HCT116 (cell line): Measurements from ENCODE around the gene MDFIC. TPM values are rescaled to one million over a fixed set of nuclear protein-coding genes. Genes with fewer than 3 reads are reported as not detected.

Experiments
- ATAC-seq: fragments of 200-7000 bp; cut with Tn5 transposase; 2 replicates; pipeline ENCODE4 v1.9.1; 2020; ENCODE audit warnings: mild to moderate bottlenecking, moderate library complexity
- BruUV-seq: library from RNA; stranded (reverse); fragments of 400-500 nt; replicated peaks from 2 replicates; lab custom pipeline; 2021; lab: Mats Ljungman, UMichigan
- CTCF ChIA-PET: fragments of 300-600 bp; sonication (Branson Sonifier 250); formaldehyde crosslinking; loops from one replicate; lab custom pipeline; 2021; ENCODE audit warnings: antibody characterized with exemption; lab: Charles Lee
- POLR2A ChIA-PET: fragments of 300-600, 350-600 bp; sonication (Branson Sonifier 250); formaldehyde crosslinking; loops from one replicate; lab custom pipeline; 2021; ENCODE audit warnings: antibody characterized with exemption; lab: Charles Lee
- RAD21 ChIA-PET, 2 experiments: fragments of 300-600 bp; sonication (Branson Sonifier 250); formaldehyde crosslinking; loops; one replicate each; lab custom pipeline; 2023; ENCODE audit warnings: low total read pairs in 2 of 2; ENCODE audit not compliant: uncharacterized antibody in 2 of 2, unreplicated experiment in 2 of 2, low non-redundant PET in 1 of 2; lab: Charles Lee
- DNase-seq: peaks from one replicate; pipeline ENCODE4 v3.0.0-alpha.2; 2010; ENCODE audit warnings: low read depth, low spot score
- H2AFZ ChIP-seq: fragments of 200-600 bp; shearing (Covaris generic), sonication (generic); 2 replicates; pipeline ENCODE4 v1.6.1; 2017; ENCODE audit warnings: low read depth, mixed run types, mixed read lengths, antibody characterized with exemption, low read length; ENCODE audit not compliant: poor library complexity, severe bottlenecking
- H3K27ac ChIP-seq: 2 replicates; pipeline ENCODE4 v1.5.1; 2012; ENCODE audit warnings: low read depth, low read length
- H3K27me3 ChIP-seq: fragments of 200-600 bp; sonication (generic); 2 replicates; pipeline ENCODE4 v1.6.1; 2016; ENCODE audit warnings: mixed run types, low read length, mixed read lengths; ENCODE audit not compliant: insufficient read depth
- H3K36me3 ChIP-seq, 2 experiments: fragments of 200-500 bp in 1 of 2; fragments of 200-600 bp in 1 of 2; sonication (Bioruptor generic) in 1 of 2; sonication (generic) in 1 of 2; 2 replicates each; pipeline versions ENCODE4 v1.5.1 to v1.6.1; 2014 to 2016; ENCODE audit warnings: low read length in 2 of 2, inconsistent platforms in 1 of 2, mixed read lengths in 1 of 2, mixed run types in 1 of 2; ENCODE audit not compliant: insufficient read depth in 2 of 2, control insufficient read depth in 1 of 2
- H3K4me1 ChIP-seq, 2 experiments: fragments of 200-600 bp in 1 of 2; sonication (generic) in 1 of 2; 2 replicates each; pipeline versions ENCODE4 v1.5.1 to v1.6.1; 2012 to 2017; ENCODE audit warnings: low read length in 2 of 2, inconsistent platforms in 1 of 2, mild to moderate bottlenecking in 1 of 2, mixed read lengths in 1 of 2, mixed run types in 1 of 2, moderate library complexity in 1 of 2; ENCODE audit not compliant: insufficient read depth in 2 of 2, control insufficient read depth in 1 of 2
- H3K4me2 ChIP-seq: fragments of 200-600 bp; sonication (generic); 2 replicates; pipeline ENCODE4 v1.6.1; 2017; ENCODE audit warnings: mixed run types, low read length, mixed read lengths
- H3K4me3 ChIP-seq, 2 experiments: fragments of 200-600 bp in 1 of 2; sonication (generic) in 1 of 2; replicated peaks in 1 of 2; 2 replicates each; pipeline ENCODE4 v1.5.1; 2011 to 2016; ENCODE audit warnings: low read length in 2 of 2, control low read depth in 1 of 2, low read depth in 1 of 2, mild to moderate bottlenecking in 1 of 2, mixed read lengths in 1 of 2, mixed run types in 1 of 2
- H3K79me2 ChIP-seq: fragments of 200-600 bp; sonication (generic); 2 replicates; pipeline ENCODE4 v1.6.1; 2017; ENCODE audit warnings: mild to moderate bottlenecking, mixed run types, low read length, moderate library complexity, mixed read lengths; ENCODE audit not compliant: insufficient read depth
- H3K9ac ChIP-seq: fragments of 200-600 bp; sonication (generic); 2 replicates; pipeline ENCODE4 v1.6.1; 2016; ENCODE audit warnings: low read length, mixed read lengths
- H3K9me2 ChIP-seq: fragments of 200-600 bp; sonication (generic), shearing (Covaris generic); 2 replicates; pipeline ENCODE4 v1.6.1; 2017; ENCODE audit warnings: mixed run types, mild to moderate bottlenecking, moderate library complexity; ENCODE audit not compliant: insufficient read depth
- H3K9me3 ChIP-seq, 2 experiments: fragments of 200-500 bp in 1 of 2; fragments of 200-600 bp in 1 of 2; sonication (Bioruptor generic) in 1 of 2; sonication (generic) in 1 of 2; 2 replicates each; pipeline ENCODE4 v1.6.1; 2014 to 2017; ENCODE audit warnings: low read length in 2 of 2, mixed read lengths in 2 of 2, inconsistent platforms in 1 of 2, low read depth in 1 of 2, mild to moderate bottlenecking in 1 of 2, mixed run types in 1 of 2, moderate library complexity in 1 of 2; ENCODE audit not compliant: control insufficient read depth in 1 of 2, insufficient read depth in 1 of 2
- H4K20me1 ChIP-seq: fragments of 200-600 bp; sonication (generic), shearing (Covaris generic); 2 replicates; pipeline ENCODE4 v1.6.1; 2017; ENCODE audit warnings: mixed run types, mild to moderate bottlenecking, moderate library complexity; ENCODE audit not compliant: insufficient read depth
- CBX3 ChIP-seq: IDR thresholded peaks from 2 replicates; pipeline ENCODE4 v1.6.1; 2012; ENCODE audit warnings: low read depth
- CEBPB ChIP-seq: IDR thresholded peaks from 2 replicates; pipeline ENCODE4 v1.6.1; 2012; ENCODE audit warnings: low read depth
- EGR1 ChIP-seq: IDR thresholded peaks from 2 replicates; pipeline ENCODE4 v1.6.1; 2012; ENCODE audit warnings: low read depth
- ELF1 ChIP-seq: IDR thresholded peaks from 2 replicates; pipeline ENCODE4 v1.6.1; 2012; ENCODE audit warnings: low read depth, borderline replicate concordance
- EZH2 ChIP-seq: fragments of 200-600 bp; sonication (generic); IDR thresholded peaks from 2 replicates; pipeline ENCODE4 v1.6.1; 2017; ENCODE audit warnings: antibody characterized with exemption, mixed run types
- EZH2phosphoT487 ChIP-seq: fragments of 200-600 bp; IDR thresholded peaks from 2 replicates; pipeline ENCODE4 v1.6.1; 2018; ENCODE audit warnings: antibody characterized with exemption, borderline replicate concordance
- JUND ChIP-seq: IDR thresholded peaks from 2 replicates; pipeline ENCODE4 v1.6.1; 2012
- POLR2A ChIP-seq: IDR thresholded peaks from 2 replicates; pipeline ENCODE4 v1.7.0; 2011; ENCODE audit warnings: borderline replicate concordance; ENCODE audit not compliant: insufficient read depth, insufficient read length; ENCODE audit errors: extremely low read depth
- POLR2AphosphoS5 ChIP-seq: IDR thresholded peaks from 2 replicates; pipeline ENCODE4 v1.6.1; 2011; ENCODE audit warnings: mild to moderate bottlenecking, low read depth, low read length, moderate library complexity
- RAD21 ChIP-seq: IDR thresholded peaks from 2 replicates; pipeline ENCODE4 v1.6.1; 2012; ENCODE audit warnings: low read depth, mild to moderate bottlenecking
- SP1 ChIP-seq: IDR thresholded peaks from 2 replicates; pipeline ENCODE4 v1.6.1; 2012; ENCODE audit warnings: low read depth
- SRF ChIP-seq: IDR thresholded peaks from 2 replicates; pipeline ENCODE4 v1.6.1; 2012; ENCODE audit warnings: low read depth
- ZFX ChIP-seq: fragments of 450-650 bp; IDR thresholded peaks from 2 replicates; pipeline ENCODE4 v1.6.1; 2017
- ZNF274 ChIP-seq: fragments of 200-500 bp; sonication (Bioruptor generic); IDR thresholded peaks from 2 replicates; pipeline ENCODE4 v1.6.1; 2014; ENCODE audit warnings: mild to moderate bottlenecking, low read depth, low read length, inconsistent platforms
- intact Hi-C: fragments of 100-400 bp; cut with micrococcal nuclease; formaldehyde crosslinking; loops from 2 replicates; pipeline ENCODE4 v1.10.0; 2022
- total RNA-seq: library from RNA; stranded (reverse); gene quantifications from one replicate; pipeline ENCODE4 v1.2.1, GENCODE V29; 2021; ENCODE audit not compliant: unreplicated experiment
- TF ChIP-seq, protein P1 (sequence below): IDR thresholded peaks from 2 replicates; pipeline ENCODE4 v1.6.1; 2012
- TF ChIP-seq, protein P2 (sequence below): IDR thresholded peaks from 2 replicates; pipeline ENCODE4 v1.6.1; 2011; ENCODE audit warnings: mild to moderate bottlenecking, low read length, moderate library complexity; ENCODE audit not compliant: insufficient replicate concordance; ENCODE audit errors: extremely low read depth
- TF ChIP-seq, protein P3 (sequence below), 3 experiments: fragments of 200-600 bp in 1 of 3; sonication (generic) in 1 of 3; IDR thresholded peaks in 2 of 3; conservative IDR thresholded peaks in 1 of 3; 2 replicates each; pipeline ENCODE4 v1.5.1; 2012 to 2017; ENCODE audit warnings: low read depth in 2 of 3, low read length in 2 of 3, antibody characterized with exemption in 1 of 3, borderline replicate concordance in 1 of 3, control low read depth in 1 of 3, mild to moderate bottlenecking in 1 of 3, mixed read lengths in 1 of 3, mixed run types in 1 of 3, moderate library complexity in 1 of 3; ENCODE audit not compliant: insufficient read depth in 1 of 3

The MDFIC gene
- total RNA-seq, 1 experiment from 2014 or later: 8.3 TPM

DNA sequence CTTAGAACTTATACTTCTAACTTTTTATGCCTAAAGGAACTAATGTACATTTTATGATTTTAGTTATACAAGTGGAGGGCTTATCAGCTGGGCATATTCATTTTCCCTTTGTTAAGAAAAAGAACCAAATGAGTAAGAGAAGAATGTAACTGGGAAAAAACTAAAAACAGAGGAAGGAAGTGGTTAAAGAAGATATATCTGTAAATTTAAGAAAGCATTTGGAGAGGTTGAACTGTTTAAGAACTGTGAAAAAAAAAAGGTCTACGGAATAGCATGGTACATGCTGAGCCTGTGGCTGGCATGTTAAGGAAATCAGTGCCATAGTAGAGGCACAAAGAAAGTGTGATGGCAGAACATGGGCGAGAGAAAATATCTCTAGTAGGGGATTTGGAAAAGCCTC is 6.2 kb downstream of the MDFIC start:
- no peaks in the 10 kb centered on the region for H3K79me2 ChIP-seq
- H3K4me2 ChIP-seq: no peak overlapping the region
- H3K9ac ChIP-seq: no peak overlapping the region
- ChIA-PET POLR2A (no interaction called here), CTCF (no interaction called here), RAD21 (no interaction called here)
- ATAC-seq (no peak), DNase-seq (no peak)
- H3K4me1 ChIP-seq: peaks cover 0 to 12% of the 10 kb centered on the region in 2 experiments; a peak in 2 of 4 replicates
- H3K36me3 ChIP-seq: no peaks in the 10 kb centered on the region
- no peaks in the 10 kb centered on the region for H3K27me3 ChIP-seq
- H3K9me2 ChIP-seq: no peaks in the 10 kb centered on the region; the same call in 1 of the 2 replicates
- BruUV-seq: no TSS peak
- H2AFZ ChIP-seq: no peak overlapping the region
- H3K9me3 ChIP-seq: no peaks in the 10 kb centered on the region
- intact Hi-C loops: no loop called here
- H4K20me1 ChIP-seq: no peaks in the 10 kb centered on the region
- H3K4me3 ChIP-seq: no peak overlapping the region
- TF ChIP-seq ZNF274 (no peak), ELF1 (no peak), EGR1 (no peak), EZH2phosphoT487 (no peak), SRF (no peak), CBX3 (no peak), JUND (no peak), SP1 (no peak), POLR2AphosphoS5 (no peak), CEBPB (no peak), EZH2 (no peak)
- TF ChIP-seq, protein P1, sequence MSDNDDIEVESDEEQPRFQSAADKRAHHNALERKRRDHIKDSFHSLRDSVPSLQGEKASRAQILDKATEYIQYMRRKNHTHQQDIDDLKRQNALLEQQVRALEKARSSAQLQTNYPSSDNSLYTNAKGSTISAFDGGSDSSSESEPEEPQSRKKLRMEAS: no peak
- TF ChIP-seq, all 23 proteins: peak for 0
- no peak overlapping the region for H3K27ac ChIP-seq

DNA sequence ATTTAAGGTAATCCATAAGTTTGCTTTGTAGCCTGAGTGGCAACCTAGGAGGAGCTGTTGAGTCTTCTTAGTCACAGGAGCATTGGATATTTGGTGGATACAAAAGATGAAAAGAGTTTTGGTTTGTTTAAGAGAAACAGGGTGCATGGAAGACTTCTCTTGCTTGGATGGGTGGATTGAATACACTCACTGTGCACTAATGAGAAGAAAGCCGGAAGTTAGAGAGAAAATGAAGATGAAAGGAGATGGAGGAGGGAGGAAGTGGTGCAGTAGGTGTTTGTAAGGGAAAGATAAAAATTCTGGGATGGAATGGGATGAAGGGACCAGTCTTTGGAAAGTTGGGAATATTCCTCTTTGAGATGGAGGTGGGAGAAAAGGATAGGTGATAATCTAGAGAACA is 7.7 kb downstream of the MDFIC start:
- ChIA-PET CTCF (no interaction called here), RAD21 (no interaction called here), POLR2A (no interaction called here)
- no TSS peak for BruUV-seq
- H3K4me3 ChIP-seq: no peak overlapping the region
- H3K27ac ChIP-seq: no peak overlapping the region
- H2AFZ ChIP-seq: no peak overlapping the region
- intact Hi-C loops: no loop called here
- H3K4me1 ChIP-seq: peaks cover 0 to 8% of the 10 kb centered on the region in 2 experiments; a peak in 1 of 4 replicates
- ATAC-seq (no peak), DNase-seq (no peak)
- H3K9me3 ChIP-seq: no peaks in the 10 kb centered on the region
- H3K9me2 ChIP-seq: no peaks in the 10 kb centered on the region; the same call in 1 of the 2 replicates
- no peak overlapping the region for H3K4me2 ChIP-seq
- no peaks in the 10 kb centered on the region for H3K79me2 ChIP-seq
- H4K20me1 ChIP-seq: no peaks in the 10 kb centered on the region
- no peaks in the 10 kb centered on the region for H3K36me3 ChIP-seq
- H3K27me3 ChIP-seq: no peaks in the 10 kb centered on the region
- no peak overlapping the region for H3K9ac ChIP-seq
- TF ChIP-seq CEBPB (no peak), ZFX (no peak), POLR2A (no peak), CBX3 (no peak), RAD21 (no peak), SP1 (no peak), SRF (no peak), EZH2 (no peak), EGR1 (no peak)
- TF ChIP-seq, protein P2, sequence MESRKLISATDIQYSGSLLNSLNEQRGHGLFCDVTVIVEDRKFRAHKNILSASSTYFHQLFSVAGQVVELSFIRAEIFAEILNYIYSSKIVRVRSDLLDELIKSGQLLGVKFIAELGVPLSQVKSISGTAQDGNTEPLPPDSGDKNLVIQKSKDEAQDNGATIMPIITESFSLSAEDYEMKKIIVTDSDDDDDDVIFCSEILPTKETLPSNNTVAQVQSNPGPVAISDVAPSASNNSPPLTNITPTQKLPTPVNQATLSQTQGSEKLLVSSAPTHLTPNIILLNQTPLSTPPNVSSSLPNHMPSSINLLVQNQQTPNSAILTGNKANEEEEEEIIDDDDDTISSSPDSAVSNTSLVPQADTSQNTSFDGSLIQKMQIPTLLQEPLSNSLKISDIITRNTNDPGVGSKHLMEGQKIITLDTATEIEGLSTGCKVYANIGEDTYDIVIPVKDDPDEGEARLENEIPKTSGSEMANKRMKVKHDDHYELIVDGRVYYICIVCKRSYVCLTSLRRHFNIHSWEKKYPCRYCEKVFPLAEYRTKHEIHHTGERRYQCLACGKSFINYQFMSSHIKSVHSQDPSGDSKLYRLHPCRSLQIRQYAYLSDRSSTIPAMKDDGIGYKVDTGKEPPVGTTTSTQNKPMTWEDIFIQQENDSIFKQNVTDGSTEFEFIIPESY: no peak
- TF ChIP-seq, protein P1: no peak
- TF ChIP-seq, protein P3, sequence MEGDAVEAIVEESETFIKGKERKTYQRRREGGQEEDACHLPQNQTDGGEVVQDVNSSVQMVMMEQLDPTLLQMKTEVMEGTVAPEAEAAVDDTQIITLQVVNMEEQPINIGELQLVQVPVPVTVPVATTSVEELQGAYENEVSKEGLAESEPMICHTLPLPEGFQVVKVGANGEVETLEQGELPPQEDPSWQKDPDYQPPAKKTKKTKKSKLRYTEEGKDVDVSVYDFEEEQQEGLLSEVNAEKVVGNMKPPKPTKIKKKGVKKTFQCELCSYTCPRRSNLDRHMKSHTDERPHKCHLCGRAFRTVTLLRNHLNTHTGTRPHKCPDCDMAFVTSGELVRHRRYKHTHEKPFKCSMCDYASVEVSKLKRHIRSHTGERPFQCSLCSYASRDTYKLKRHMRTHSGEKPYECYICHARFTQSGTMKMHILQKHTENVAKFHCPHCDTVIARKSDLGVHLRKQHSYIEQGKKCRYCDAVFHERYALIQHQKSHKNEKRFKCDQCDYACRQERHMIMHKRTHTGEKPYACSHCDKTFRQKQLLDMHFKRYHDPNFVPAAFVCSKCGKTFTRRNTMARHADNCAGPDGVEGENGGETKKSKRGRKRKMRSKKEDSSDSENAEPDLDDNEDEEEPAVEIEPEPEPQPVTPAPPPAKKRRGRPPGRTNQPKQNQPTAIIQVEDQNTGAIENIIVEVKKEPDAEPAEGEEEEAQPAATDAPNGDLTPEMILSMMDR (IDR thresholded peaks at IDR 0.05 in 2 of 3, conservative IDR thresholded peaks at IDR 0.05 in 1 of 3; ENCODE audit: borderline replicate concordance in 1 of 3, insufficient read depth in 1 of 3, low read depth in 2 of 3, low read length in 2 of 3): no peak; a peak in 1 of 6 replicates
